Measurements from ENCODE around the gene MAD1L1.
"Not testable (repeated sequence)": the region's sequence is repeated elsewhere in the genome, so short reads cannot be mapped to it uniquely, and the experiment has no call there.

Gene MAD1L1

GRCh38 chr7:1844336-1844950 is 388.3 kb downstream of the MAD1L1 start:
- TF ChIP-seq CTCF (conservative IDR thresholded peaks at IDR 0.05) (no peak), ZFX (IDR thresholded peaks at IDR 0.05) (no peak)
- H3K27ac ChIP-seq = no peak overlapping the region

- no peak for TF ChIP-seq ZFX (IDR thresholded peaks at IDR 0.05)
- TF ChIP-seq CTCF (conservative IDR thresholded peaks at IDR 0.05) = no peak
- no peak overlapping the region for H3K27ac ChIP-seq
These were observed 388.8 kb downstream of the MAD1L1 start for GRCh38 chr7:1843921-1844335.

GRCh38 chr7:1843271-1843861 is 389.4 kb downstream of the MAD1L1 start:
- no peak overlapping the region for H3K27ac ChIP-seq
- TF ChIP-seq CTCF (conservative IDR thresholded peaks at IDR 0.05) (no peak), ZFX (IDR thresholded peaks at IDR 0.05) (no peak)

GRCh38 chr7:1842321-1843221 is 390.2 kb downstream of the MAD1L1 start:
- TF ChIP-seq ZFX (IDR thresholded peaks at IDR 0.05) = no peak
- no peak for TF ChIP-seq CTCF (conservative IDR thresholded peaks at IDR 0.05)
- no peak overlapping the region for H3K27ac ChIP-seq

GRCh38 chr7:1841286-1842021 is 391.3 kb downstream of the MAD1L1 start:
- not testable (repeated sequence) for H3K27ac ChIP-seq

GRCh38 chr7:1840744-1841143 is 392.0 kb downstream of the MAD1L1 start:
- H3K27ac ChIP-seq = not testable (repeated sequence)

- H3K27ac ChIP-seq = no peak overlapping the region
- TF ChIP-seq ZFX (IDR thresholded peaks at IDR 0.05) = no peak
- TF ChIP-seq CTCF (conservative IDR thresholded peaks at IDR 0.05) = no peak
These were observed 393.0 kb downstream of the MAD1L1 start for GRCh38 chr7:1839701-1840100.

- not testable (repeated sequence) for H3K27ac ChIP-seq
These were observed 393.7 kb downstream of the MAD1L1 start for GRCh38 chr7:1838911-1839531.

GRCh38 chr7:1838544-1838872 is 394.2 kb downstream of the MAD1L1 start:
- H3K27ac ChIP-seq = not testable (repeated sequence)

GRCh38 chr7:1837696-1838543 is 394.8 kb downstream of the MAD1L1 start:
- not testable (repeated sequence) for H3K27ac ChIP-seq

GRCh38 chr7:1831933-1832535 is 400.7 kb downstream of the MAD1L1 start:
- not testable (repeated sequence) for H3K27ac ChIP-seq

GRCh38 chr7:1831471-1831870 is 401.3 kb downstream of the MAD1L1 start:
- H3K27ac ChIP-seq = not testable (repeated sequence)

All from C4-2B (cell line).